Caco-2 (cell line): ENCODE results near the gene IFIT1. TPM values are rescaled to one million over a fixed set of nuclear protein-coding genes. Genes with fewer than 3 reads are reported as not detected.

Experiments
- BruUV-seq: library from RNA; stranded (reverse); fragments of 400-500 nt; replicated peaks from 2 replicates; lab custom pipeline; 2021; lab: Mats Ljungman, UMichigan
- CTCF ChIA-PET: fragments of 300-600 bp; sonication (Branson Sonifier 250); formaldehyde crosslinking; loops from one replicate; lab custom pipeline; 2022; ENCODE audit warnings: antibody characterized with exemption; lab: Charles Lee
- POLR2A ChIA-PET: fragments of 300-600 bp; sonication (Branson Sonifier 250); formaldehyde crosslinking; loops from one replicate; lab custom pipeline; 2022; ENCODE audit warnings: antibody characterized with exemption; lab: Charles Lee
- DNase-seq, 2 experiments: peaks; one replicate each; pipeline versions ENCODE4 v3.0.0 to v3.0.0-alpha.2; 2020 to 2022
- H3K27me3 ChIP-seq: replicated peaks from 2 replicates; pipeline ENCODE4 v1.6.0; 2011; ENCODE audit warnings: low read length; ENCODE audit not compliant: control insufficient read depth, insufficient read depth
- H3K36me3 ChIP-seq: 2 replicates; pipeline ENCODE4 v1.5.1; 2011; ENCODE audit warnings: low read length; ENCODE audit not compliant: control insufficient read depth, insufficient read depth
- H3K4me1 ChIP-seq: fragments of 250-450 bp; sonication (Bioruptor Pico); 2 replicates; pipeline ENCODE4 v1.5.1; 2020; ENCODE audit warnings: mild to moderate bottlenecking
- H3K4me3 ChIP-seq: 2 replicates; pipeline ENCODE4 v1.5.1; 2011; ENCODE audit warnings: low read depth, mild to moderate bottlenecking, control low read depth, low read length
- H3K9me3 ChIP-seq: fragments of 250-450 bp; sonication (Bioruptor Pico); 2 replicates; pipeline ENCODE4 v1.5.1; 2020; ENCODE audit warnings: mild to moderate bottlenecking, moderate library complexity
- H3K27ac Mint-ChIP-seq: one replicate; pipeline ENCODE4 v1.8.0; 2022; ENCODE audit warnings: mixed read lengths; ENCODE audit not compliant: unreplicated experiment
- H3K27me3 Mint-ChIP-seq: one replicate; pipeline ENCODE4 v1.8.0; 2022; ENCODE audit warnings: mixed read lengths; ENCODE audit not compliant: insufficient read depth, unreplicated experiment
- H3K36me3 Mint-ChIP-seq: one replicate; pipeline ENCODE4 v1.8.0; 2022; ENCODE audit warnings: mild to moderate bottlenecking, mixed read lengths; ENCODE audit not compliant: insufficient read depth, unreplicated experiment
- H3K4me1 Mint-ChIP-seq: one replicate; pipeline ENCODE4 v1.8.0; 2022; ENCODE audit warnings: low read depth, mixed read lengths; ENCODE audit not compliant: unreplicated experiment
- H3K4me3 Mint-ChIP-seq: one replicate; pipeline ENCODE4 v1.8.0; 2022; ENCODE audit warnings: mild to moderate bottlenecking, moderate library complexity, mixed read lengths; ENCODE audit not compliant: unreplicated experiment
- H3K9me3 Mint-ChIP-seq: one replicate; pipeline ENCODE4 v1.8.0; 2022; ENCODE audit warnings: mixed read lengths; ENCODE audit not compliant: unreplicated experiment
- intact Hi-C: fragments of 100-400 bp; cut with micrococcal nuclease; formaldehyde crosslinking; loops from one replicate; pipeline ENCODE4 v1.10.0; 2022; ENCODE audit not compliant: unreplicated experiment
- total RNA-seq: library from RNA; stranded (reverse); gene quantifications from 2 replicates; pipeline ENCODE4 v1.2.3, GENCODE V29; 2022
- TF ChIP-seq, protein P1 (sequence below), 2 experiments: fragments of 200-600 bp in 1 of 2; IDR thresholded peaks; 1 replicate in 1 of 2; 2 replicates in 1 of 2; pipeline versions ENCODE4 v1.5.1 to v1.8.0; 2011 to 2022; ENCODE audit warnings: antibody characterized with exemption in 1 of 2, control low read depth in 1 of 2, inconsistent platforms in 1 of 2, low read depth in 1 of 2, low read length in 1 of 2, mild to moderate bottlenecking in 1 of 2, moderate library complexity in 1 of 2; ENCODE audit not compliant: insufficient read depth in 1 of 2, severe bottlenecking in 1 of 2, unreplicated experiment in 1 of 2

Gene IFIT1
- total RNA-seq, 1 experiment from 2014 or later, result 5.4 TPM

GRCh38 chr10:89373916-89374711 is 18.3 kb upstream of the IFIT1 start:
- Histone ChIP-seq H3K4me1 (peaks cover 25% of the 10 kb centered on the region), H3K9me3 (no peaks in the 10 kb centered on the region), H3K4me3 (no peak overlapping the region), H3K36me3 (no peaks in the 10 kb centered on the region), H3K27me3 (no peaks in the 10 kb centered on the region)
- POLR2A ChIA-PET, result no interaction called here
- Mint-ChIP-seq H3K27ac (no peak overlapping the region), H3K4me1 (peaks cover 20% of the 10 kb centered on the region), H3K4me3 (no peak overlapping the region), H3K27me3 (no peaks in the 10 kb centered on the region), H3K36me3 (no peaks in the 10 kb centered on the region), H3K9me3 (no peaks in the 10 kb centered on the region)
- intact Hi-C loops, result no loop called here
- BruUV-seq, result no TSS peak
- CTCF ChIA-PET, result interaction anchor here (0.7 kb wide), 3 partner anchors 72 to 236 kb away, joined by 3 to 5 read pairs (median 3); partner anchors contain the start of gene IFIT2
- DNase-seq, result no peak
- TF ChIP-seq, protein P1, sequence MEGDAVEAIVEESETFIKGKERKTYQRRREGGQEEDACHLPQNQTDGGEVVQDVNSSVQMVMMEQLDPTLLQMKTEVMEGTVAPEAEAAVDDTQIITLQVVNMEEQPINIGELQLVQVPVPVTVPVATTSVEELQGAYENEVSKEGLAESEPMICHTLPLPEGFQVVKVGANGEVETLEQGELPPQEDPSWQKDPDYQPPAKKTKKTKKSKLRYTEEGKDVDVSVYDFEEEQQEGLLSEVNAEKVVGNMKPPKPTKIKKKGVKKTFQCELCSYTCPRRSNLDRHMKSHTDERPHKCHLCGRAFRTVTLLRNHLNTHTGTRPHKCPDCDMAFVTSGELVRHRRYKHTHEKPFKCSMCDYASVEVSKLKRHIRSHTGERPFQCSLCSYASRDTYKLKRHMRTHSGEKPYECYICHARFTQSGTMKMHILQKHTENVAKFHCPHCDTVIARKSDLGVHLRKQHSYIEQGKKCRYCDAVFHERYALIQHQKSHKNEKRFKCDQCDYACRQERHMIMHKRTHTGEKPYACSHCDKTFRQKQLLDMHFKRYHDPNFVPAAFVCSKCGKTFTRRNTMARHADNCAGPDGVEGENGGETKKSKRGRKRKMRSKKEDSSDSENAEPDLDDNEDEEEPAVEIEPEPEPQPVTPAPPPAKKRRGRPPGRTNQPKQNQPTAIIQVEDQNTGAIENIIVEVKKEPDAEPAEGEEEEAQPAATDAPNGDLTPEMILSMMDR (IDR thresholded peaks at IDR 0.05; ENCODE audit: insufficient read depth in 1 of 2, low read depth in 1 of 2, low read length in 1 of 2, severe bottlenecking in 1 of 2, unreplicated experiment in 1 of 2), result no peak

DNA sequence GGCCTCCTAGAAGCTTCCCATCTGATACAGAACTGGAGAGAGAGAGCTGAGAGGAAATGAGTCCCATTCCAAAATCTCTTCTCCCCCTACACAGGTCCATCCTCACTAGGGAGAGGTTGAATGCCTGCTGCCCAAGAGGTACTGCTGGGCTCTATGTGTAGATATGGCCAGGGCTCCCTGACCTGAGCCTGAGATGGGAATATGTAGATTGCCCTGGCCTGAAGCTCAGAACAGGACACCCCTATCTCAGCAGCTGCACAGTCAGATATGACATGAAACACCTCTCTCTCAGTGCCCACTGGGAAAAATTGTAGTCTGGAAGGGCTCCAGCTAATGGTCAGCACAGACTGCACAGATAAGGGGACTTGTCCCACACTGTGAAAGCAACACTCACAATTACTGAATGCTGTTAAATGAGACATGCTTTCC is 17.7 kb upstream of the IFIT1 start:
- Histone ChIP-seq H3K27me3 (no peaks in the 10 kb centered on the region), H3K36me3 (no peaks in the 10 kb centered on the region), H3K4me3 (no peak overlapping the region), H3K9me3 (no peaks in the 10 kb centered on the region), H3K4me1 (peaks cover 19% of the 10 kb centered on the region)
- TF ChIP-seq, protein P1 (IDR thresholded peaks at IDR 0.05; ENCODE audit: insufficient read depth in 1 of 2, low read depth in 1 of 2, low read length in 1 of 2, severe bottlenecking in 1 of 2, unreplicated experiment in 1 of 2), result no peak
- Mint-ChIP-seq H3K27me3 (no peaks in the 10 kb centered on the region), H3K4me3 (no peak overlapping the region), H3K27ac (no peak overlapping the region), H3K4me1 (peaks cover 14% of the 10 kb centered on the region), H3K36me3 (no peaks in the 10 kb centered on the region), H3K9me3 (no peaks in the 10 kb centered on the region)
- CTCF ChIA-PET, result no interaction called here
- POLR2A ChIA-PET, result no interaction called here
- no peak for DNase-seq
- no TSS peak for BruUV-seq
- intact Hi-C loops, result no loop called here

DNA sequence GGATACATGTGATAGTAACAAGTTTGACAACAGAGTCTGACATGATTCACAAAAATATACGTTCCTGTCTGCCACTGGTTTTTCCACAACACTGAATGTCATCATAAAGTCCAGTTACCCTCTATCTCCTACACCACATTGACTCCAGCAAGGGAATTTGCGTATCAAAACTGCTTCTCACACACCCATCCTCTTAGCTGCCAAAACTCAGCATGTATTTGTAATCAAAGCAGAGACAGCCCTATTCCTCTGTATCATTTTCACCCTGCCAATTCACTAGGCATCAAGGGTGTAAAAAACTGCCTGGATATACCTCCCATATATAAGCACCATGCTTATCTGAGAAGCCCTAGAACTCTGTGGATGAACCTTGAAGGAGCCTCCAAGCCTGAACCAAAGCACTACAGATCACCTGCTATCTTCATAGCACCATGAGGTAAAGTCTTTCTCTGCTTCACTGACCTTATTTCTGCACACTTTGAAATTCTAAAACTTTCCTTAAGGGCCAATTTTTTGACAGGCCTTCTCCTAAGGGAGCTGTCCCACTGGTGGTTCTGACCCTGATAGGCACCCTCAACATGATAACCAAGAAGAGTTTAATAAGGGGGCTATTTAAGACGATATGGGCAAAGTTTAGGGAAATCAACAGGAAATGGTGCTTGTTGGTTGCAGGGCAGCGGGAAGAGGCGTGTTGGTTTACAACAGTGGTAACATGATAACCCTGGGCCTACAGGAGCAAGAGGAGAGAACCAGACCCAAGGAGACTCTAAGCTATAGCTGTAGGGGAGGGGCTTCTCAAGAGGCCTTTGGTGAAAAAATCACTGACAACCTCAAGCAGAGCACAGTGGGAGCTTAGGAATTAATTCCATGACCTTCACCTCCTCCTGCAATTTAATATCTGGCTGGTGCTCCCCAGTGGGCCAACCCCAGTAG is 14.5 kb upstream of the IFIT1 start, which contains the start of gene IFIT1B:
Gene IFIT1B, plus strand, starts transcription at position 352 of the 933 bp plus-strand sequence. Its CDS starts 80 bp downstream, at position 432.
- no peak within 1 kb of the TSS for H3K27ac Mint-ChIP-seq
- TF ChIP-seq, protein P1 (IDR thresholded peaks at IDR 0.05; ENCODE audit: insufficient read depth in 1 of 2, low read depth in 1 of 2, low read length in 1 of 2, severe bottlenecking in 1 of 2, unreplicated experiment in 1 of 2), result no peak
- H3K4me1 Mint-ChIP-seq, result peaks cover 7% of the 10 kb centered on the region
- BruUV-seq, result no TSS peak
- no peak within 1 kb of the TSS for H3K4me3 Mint-ChIP-seq
- CTCF ChIA-PET, result no interaction called here
- no peaks in the 10 kb centered on the region for H3K9me3 Mint-ChIP-seq
- POLR2A ChIA-PET, result no interaction called here
- Histone ChIP-seq H3K36me3 (no peaks in the 10 kb centered on the region), H3K27me3 (no peaks in the 10 kb centered on the region), H3K4me1 (peaks cover 14% of the 10 kb centered on the region), H3K9me3 (no peaks in the 10 kb centered on the region), H3K4me3 (no peak within 1 kb of the TSS)
- DNase-seq, result no peak
- no peaks in the 10 kb centered on the region for H3K36me3 Mint-ChIP-seq
- intact Hi-C loops, result no loop called here
- H3K27me3 Mint-ChIP-seq, result no peaks in the 10 kb centered on the region
